GM18907 (cell line): ENCODE results near the gene FZD4.
A peak's percentile ranks its signal among the peaks of the same experiment; 100 is the strongest.
"Not testable (repeated sequence)": the region's sequence is repeated elsewhere in the genome, so short reads cannot be mapped to it uniquely, and the experiment has no call there.

Source experiments
- ATAC-seq: cut with Tn5 transposase; IDR thresholded peaks from one replicate; pipeline ENCODE4 v1.9.1; 2021; ENCODE audit warnings: mild to moderate bottlenecking, moderate library complexity; ENCODE audit not compliant: unreplicated experiment

FZD4 gene

DNA sequence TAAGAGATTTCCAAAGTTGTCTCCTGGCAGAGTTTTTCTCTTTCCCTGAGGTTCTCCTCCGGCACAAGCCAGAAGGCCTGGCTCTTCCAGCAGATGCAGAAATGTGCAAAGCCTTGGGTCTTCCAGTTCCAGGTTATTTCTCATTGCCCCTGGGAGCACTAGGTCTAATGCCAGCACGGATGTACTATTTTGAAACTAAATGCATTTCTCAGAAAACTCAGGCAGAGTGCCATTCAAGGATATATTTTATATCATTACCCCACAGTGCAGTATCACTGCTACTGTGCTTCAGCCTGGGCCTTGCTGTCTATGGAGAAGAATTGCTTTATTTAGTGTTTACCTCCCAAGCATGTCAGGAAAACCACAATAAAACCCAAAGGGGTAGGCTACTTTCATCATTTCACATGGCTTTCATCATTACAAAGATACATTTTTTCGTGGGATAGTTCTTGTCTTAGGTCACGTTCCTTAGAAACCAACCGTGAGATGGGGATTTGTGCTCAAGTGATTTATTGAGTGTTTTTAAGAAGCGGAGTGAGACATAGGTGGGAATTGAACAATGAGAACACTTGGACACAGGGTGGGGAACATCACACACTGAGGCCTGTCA lies 22.4 kb upstream of the FZD4 start:
- no peak for ATAC-seq

DNA sequence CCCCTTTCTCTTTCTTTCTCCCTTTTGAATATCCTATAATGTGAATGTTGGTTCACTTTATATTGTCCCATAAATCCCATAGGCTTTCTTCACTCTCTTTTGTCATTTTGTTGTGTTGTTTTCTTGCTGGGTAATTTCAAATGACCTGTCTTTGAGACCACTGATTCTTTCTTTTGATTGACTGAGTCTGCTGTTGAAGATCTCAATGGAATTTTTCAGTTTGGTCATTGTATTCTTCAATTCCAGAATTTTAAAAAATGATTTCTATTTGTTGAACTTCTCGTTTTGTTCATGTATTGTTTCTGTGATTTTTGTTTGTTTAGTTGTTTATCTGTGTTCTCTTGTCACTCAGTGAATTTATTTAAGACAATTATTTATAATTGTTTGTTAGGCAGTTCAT lies 17.5 kb upstream of the FZD4 start:
- no peak for ATAC-seq

DNA sequence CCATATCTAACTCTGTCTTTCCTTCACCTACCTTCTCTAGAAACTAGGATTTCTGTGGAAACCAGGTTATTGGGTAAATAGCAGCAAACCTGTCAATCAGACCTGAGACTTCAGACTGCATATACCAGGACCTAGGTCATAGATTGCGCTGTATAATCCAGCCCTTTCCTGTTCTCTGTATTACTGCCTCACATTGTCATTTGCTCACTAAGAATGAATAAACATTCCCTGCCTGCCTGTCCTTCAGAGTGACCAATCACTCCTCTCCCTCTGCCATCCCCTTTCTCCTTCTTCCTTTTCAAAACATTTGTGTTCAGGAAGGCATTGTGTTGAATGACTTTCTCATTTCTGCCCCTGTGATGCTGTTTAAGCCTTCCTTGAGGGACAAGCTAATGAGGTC lies 14.1 kb upstream of the FZD4 start:
- ATAC-seq: no peak

DNA sequence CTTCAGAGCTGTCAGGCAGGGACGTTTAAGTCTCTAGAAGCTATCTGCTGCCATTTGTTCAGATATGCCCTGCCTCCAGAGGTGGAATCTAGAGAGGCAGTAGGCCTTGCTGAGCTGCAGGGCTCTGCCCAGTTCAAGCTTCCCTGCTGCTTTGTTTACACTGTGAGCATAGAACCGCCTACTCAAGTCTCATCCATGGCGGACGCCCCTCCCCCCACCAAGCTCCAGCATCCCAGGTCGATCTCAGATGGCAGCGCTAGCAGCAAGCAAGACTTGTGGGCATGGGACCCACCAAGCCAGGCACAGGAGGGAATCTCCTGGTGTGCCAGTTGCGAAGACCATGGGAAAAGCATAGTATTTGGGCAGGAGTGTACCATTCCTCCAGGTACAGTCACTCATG lies 12.4 kb upstream of the FZD4 start:
- ATAC-seq: not testable (repeated sequence)

DNA sequence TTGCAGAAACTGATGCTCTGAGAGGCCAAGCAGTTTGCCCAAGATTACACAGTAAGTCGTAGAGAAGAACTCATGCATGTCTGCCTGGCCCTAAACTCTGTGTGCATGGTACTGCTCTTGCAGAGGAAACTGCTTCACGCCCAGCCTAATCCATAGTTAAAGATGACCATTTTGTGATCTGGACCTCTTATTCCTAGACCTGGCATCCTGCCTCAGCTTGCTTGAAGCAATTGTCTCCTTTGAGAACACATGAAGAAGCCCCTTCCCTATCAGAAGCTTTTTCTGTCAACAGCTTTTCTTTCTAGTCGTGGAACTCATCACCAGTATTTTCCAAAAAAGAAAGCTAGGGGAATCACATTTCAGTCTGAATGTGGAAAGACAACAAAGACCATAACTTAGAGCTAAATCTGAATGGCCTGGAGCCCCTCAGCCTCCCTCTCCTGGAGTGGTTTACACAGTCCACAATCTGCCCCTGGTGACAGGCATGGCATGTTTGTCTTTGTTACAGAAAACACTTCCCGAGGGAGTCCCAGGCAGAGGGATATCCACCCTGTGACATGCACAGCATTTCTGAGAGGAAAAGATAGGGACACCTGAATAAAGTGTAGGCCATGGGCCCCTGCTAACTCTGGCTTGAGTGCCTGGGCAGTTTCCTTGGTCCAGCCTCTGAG lies 2.9 kb upstream of the FZD4 start:
- ATAC-seq: no peak

DNA sequence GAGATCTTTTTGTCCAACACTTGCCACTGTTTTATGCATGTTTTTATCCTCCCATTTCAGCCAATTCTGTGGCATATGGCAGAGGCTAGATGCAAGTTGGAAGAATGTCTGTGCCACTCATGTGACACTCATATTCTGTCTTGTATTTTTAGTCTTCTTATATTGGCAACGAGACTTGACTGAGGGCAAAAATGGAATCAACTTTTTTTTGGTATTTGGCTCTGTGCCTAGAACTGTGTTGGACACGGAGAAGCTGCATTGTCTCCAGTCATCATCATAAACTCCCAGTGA lies 1.7 kb upstream of the FZD4 start:
- no peak for ATAC-seq

DNA sequence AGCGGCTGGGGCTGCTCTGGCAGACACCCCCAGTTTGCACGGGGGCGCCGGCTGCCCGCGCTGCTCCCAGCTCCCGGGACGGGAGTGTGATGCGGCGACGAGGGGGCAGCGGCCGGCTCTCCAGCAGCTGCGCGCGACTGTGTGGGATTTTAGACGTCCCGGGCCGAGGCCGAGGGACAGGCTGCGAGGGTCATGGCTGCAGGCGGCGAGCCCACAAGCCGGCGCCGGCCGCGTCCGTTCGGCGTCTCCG lies 159 bp downstream of the FZD4 start:
- ATAC-seq: peak; percentile 13

DNA sequence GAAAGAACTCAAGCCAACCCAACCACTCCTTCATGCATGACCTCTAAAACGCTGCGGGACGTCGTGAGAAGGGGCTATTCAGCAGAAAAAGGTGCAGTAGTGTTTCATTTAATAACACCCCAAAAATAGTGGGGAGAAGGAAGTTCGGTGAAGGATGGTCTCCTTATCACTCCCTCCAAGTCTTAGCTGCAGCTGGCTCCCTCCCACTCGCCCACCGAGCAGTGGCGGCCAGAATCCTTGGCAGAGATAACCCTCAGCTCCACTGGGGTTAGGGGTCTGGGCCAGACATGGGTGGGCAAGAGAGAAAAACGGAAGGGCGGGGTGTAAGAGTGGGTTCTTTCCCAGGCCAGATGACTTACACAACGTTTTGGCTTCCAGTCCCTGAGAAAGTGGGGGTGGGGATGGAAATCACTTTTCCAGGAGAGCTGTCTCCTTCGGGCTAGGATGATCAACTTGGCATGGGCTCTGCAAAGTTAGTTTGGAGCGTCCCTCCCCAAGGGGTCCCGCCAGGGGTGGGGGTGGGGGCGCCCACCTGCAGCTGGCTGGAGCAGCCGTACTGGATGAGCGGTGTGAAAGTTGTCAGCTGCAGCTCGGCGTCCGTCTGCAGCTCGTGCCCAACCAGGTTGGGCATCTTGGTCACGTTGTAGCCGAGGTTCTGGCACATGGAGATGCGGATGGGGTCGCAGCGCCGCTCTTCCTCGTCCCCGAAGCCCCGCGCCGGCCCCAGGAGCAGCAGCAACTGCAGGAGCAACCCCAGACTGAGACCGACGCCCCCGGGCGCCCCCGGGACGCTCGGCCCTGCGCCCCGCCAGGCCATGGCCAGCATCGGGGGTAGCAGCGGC lies 705 bp downstream of the FZD4 start:
- peak; percentile 1 for ATAC-seq

DNA sequence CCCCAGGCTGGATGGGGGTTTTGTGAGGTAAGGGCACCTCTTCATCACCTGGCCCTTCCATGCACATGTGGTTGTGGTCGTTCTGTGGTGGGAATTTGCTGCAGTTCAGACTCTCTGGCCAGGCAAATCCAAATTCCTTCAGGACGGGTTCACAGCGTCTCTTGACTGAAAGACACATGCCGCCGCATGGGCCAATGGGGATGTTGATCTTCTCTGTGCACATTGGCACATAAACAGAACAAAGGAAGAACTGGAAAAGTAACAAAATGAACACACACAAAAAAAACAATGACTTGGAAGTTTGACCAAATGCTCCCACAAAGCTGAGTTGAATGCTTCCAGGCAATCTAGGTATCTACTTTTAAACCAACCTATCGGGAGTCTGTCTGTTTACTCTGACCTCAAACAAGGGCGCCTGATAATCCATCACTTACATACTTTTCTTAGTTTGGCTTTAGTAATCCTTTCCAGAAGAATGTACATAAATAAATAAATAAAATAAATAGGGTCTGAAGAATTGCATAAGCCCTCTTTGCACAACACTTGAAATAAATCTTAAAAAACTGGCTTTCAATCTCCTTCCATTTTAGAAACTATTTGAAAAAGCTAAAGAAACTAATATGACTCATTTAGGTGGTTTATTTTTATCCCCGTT lies 2.8 kb downstream of the FZD4 start:
- no peak for ATAC-seq

DNA sequence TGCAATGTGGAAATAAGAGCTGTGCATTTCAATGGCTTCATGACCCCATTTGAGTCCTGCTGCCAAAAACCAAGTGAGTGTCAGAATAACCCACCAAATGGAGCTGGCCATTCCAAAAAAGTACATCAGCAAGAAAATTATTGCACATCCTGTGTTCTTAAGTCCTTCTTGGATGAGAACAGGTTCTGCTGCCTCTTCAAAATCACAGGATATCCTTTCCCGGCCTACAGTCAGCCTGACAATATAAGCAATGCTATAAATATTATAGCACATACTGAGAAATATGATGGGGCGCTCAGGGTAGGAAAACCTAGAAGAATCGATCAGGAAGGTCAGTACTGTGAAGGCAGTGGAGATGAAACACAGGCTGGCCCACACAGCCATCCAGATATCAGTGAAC lies 3.5 kb downstream of the FZD4 start:
- no peak for ATAC-seq

DNA sequence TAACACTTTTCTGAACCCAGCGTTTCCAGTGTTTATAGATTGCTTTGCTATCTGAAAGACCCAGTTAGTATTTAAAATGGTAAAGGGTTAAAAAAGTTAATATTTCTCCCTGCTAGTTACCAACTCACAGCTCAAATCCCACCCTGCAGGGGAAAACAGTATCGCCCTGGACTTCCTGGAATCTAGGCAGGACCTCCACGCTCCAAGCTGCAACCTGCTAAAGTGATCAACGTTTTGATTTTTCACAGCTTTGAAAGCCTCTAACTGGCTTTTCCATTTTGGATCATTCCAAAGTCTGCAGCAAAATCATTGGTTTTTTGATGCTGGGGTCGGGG lies 4.6 kb downstream of the FZD4 start:
- no peak for ATAC-seq

DNA sequence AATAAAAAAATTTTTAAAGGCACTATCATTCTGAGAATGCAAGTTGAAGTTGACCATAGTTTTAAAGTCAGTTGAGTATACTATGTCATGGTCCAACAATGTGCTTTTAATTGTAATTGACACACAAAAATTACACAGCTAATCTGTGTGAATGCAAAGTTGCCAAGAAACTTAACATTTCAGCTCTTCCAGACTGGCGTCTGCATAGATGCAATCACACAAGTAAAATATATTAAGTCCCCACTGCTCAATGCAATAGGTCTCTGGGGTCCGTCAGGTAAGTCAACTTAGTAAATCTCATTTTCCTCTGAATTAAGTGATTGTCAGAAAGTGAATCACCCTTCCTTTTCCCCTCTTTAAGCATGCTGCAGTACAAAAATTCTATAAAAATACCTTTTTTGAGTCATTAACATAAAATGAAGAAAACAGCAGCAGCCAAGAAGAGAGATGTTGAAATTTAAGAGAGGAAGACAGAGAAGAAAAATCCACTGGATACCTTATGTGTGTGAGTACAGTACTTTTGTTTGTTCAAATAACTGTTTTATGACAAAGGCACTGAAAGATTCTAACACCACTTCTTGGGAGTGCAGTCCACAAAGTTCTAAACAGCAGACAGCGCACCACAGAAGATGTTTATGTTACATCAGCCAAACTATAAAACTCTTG lies 5.1 kb downstream of the FZD4 start:
- no peak for ATAC-seq

DNA sequence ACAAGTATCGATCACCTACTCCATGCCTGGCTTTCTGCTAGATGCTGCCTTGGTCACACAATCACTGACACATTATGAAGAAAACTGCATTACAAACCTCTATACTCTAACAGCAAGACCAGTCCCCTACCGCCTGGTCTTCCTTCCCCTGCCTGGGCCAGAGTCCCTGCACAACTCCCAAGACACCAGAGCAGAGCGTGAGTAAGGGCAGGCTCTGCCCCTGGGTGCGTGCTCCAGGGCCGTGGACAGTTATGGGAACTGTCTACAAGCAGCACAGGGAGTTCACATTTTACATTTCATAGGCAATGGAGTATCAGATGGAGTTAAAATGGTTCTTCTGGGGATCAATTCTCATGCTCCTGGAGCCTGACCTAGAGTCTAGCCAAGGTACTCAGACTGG lies 6.5 kb downstream of the FZD4 start:
- no peak for ATAC-seq

DNA sequence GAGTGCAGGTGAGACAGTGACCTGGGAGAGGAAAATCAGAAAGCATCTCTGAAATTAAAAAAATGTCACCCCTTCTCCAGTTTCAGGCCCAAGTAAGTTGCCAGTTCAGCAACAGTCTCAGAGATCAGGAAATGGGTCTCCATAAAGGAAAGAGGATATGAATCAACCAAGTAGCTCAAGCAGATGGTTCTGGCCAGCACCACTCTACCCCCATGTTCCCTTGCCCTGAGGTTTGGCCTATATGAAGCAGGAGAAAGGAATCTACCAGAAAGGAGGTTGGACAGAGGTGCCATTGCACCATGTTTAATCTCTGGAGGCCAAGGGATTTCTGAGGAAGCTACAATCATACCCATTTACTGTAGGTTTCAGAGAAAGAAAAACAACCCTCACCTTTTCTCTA lies 7.7 kb downstream of the FZD4 start:
- no peak for ATAC-seq

DNA sequence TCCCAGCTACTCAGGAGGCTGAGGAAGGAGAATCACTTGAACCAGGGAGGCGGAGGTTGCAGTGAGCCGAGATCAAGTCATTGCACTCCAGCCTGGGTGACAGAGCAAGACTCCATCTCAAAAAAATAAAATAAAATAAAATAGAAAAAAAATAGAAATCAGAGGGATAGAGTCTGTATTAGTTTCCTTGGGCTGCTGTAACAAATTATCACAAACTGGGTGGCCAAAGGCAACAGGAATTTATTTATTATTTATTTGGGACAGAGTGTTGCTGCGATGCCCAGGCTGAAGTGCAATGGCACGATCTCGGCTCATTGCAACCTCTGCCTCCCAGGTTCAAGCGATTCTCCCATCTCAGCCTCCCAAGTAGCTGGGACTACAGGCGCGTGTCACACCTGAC lies 11.7 kb downstream of the FZD4 start:
- not testable (repeated sequence) for ATAC-seq

DNA sequence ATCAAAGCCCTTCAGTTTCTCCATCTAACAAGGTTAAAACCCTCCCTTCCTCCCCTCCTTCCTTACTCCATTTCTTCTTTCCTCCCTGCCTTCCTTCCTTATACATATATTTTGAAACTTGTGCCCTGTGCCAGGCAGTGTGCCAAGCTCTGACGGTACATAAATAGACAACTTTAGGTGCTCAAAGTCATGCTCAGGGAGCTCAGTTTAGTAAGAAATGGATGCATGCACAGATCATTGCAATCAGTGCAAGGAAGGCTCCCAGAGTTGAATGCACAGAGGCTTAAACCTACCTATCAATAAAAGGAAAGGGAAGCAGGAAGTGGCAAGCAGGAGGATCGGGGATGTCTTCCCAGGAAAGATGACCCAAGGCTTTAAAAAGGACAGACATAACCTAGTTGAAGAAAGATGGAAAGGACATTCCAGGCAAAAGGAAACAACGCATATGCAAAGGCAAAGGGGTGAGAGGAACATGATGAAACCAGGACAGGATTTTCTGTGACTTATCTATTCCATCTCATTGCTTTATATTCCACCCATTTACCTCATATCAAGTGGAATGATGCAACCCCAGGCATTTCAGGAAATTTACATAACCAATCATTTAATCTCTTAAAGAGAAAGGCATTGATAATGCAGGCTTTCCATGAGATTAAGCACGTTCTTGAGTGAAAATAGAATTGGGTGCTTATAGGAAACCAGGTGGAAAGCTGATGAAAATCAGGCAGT lies 13.2 kb downstream of the FZD4 start:
- ATAC-seq: no peak

DNA sequence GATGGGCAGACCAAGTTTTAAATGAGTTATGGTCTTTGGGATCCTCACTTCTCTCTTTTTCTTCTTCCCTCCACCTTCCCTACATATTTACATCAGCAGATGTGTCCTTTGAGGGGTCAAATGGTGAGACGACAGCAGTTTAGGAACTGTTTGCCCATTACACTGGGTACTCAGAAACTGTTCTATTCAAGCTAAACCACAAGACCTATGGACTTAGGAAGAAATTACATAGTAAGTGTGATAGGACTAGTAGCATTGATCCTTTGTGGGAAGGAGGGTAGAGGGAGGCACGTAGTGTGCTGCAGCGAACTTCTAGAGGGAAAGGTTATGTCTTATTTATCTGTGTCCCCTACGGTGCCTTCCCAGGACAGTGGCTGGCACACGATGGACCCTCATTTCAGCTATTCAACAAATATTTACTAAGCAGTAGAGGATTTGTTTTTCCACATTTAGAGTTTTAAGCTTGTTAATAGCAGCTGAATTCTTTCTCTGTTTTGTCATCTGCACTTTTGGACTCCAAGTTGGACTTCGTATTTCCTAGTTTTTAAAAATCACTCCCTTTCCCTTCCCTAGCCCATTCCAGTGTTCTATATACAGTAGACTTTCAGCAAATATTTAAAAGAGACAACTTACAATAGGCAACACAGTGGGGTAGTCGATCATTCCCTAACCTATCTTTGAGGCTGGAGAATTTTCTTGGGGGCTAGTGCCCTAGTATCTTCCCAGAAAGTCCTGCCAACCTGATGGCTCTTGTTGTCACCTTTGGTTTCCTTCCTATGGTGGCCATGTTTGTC lies 13.9 kb downstream of the FZD4 start:
- ATAC-seq: no peak

DNA sequence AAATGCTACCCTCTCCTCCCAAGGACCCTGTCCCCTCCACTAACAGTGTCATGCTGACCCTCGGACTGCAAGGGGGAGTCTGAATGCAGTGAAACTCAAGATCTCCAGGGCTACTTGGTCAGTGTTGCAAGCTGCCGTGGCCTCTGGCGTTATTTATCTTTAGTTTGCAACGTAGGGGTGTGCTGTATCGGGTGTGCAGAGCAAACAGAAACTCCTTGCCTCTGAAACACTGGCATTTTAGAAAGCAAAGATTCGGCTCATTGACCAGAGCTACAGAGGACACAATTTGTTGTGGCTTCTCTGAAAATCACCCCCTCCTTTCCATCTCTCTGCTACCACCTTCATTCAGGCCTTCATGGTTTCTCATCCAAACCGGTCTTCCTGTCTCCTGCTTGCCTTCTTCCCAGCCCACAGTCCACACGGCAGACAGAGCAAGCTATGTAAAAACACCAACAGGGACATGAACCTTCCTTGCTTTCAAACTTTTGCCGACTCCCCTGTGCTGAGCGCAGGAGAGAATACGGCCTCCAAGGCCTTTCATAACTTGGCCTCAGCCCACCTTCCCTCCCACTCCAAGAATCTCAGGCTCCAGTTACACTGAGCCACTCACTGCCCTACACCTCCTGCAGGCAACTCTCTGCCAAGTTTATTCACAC lies 14.9 kb downstream of the FZD4 start:
- ATAC-seq: no peak

DNA sequence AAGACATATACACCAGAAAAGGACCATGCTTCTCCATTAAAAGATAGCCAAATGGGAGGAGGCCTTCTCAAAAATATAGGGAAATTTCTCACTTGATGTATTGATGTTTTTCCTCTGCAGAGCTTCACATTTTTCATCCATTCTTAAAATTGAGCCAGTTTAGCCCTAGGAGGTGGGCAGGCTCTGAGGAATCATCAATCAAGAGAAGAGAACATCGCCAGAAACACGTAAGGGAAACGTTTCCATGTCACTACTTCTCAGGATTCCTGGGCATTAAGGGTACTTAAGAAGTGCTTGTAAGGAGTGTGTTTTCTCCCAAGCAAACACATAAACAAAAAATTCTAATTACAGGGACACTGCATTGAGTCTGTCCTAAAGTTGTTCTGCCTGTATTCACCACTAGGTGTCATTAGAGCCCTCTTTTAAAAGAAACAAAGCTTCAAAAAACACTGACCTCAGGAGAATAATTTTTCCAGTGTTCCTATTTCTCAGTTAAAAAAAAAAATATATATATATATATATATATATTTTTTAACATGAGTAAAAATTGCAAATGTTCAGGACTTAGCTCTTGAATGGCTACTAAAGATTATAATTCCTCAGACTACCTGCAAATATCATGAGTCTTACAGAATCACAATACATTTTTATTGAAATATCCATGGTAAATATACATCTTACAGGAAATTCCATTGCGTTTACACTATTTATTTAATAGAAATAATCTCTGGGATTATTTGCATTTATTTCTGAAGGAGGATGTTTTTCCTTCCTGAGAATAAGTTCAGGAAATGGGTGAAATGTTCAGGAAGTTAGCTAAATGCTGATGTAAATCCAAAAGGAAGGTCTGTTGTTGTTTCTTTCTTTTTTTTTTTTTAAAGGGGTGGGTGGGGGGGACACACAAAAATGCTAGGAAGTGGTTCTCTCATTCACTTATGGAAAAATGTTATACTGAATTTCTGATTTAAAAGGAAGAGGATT lies 16.0 kb downstream of the FZD4 start:
- no peak for ATAC-seq
